K562 (cell line): ENCODE results near the gene CACNA1I. TPM values are rescaled to one million over a fixed set of nuclear protein-coding genes. Genes with fewer than 3 reads are reported as not detected.
A peak's percentile ranks its signal among the peaks of the same experiment; 100 is the strongest.

ENCODE experiments used
- ATAC-seq: fragments of 200-7000 bp; cut with Tn5 transposase; 3 replicates; pipeline ENCODE4 v1.9.1; 2020; ENCODE audit warnings: moderate library complexity
- BruUV-seq: library from RNA; stranded (reverse); fragments of 400-500 nt; replicated peaks from 2 replicates; lab custom pipeline; 2021; lab: Mats Ljungman, UMichigan
- CTCF ChIA-PET: fragments of 300-600 bp; formaldehyde crosslinking; extraction: SDS; loops from one replicate; lab custom pipeline; 2021; ENCODE audit warnings: low intra/inter-chr PET ratio; lab: Yijun Ruan, JAX
- POLR2A ChIA-PET: fragments of 300-600, 350-650 bp; sonication (Branson Sonifier 250); formaldehyde crosslinking; extraction: SDS; loops from one replicate; lab custom pipeline; 2021; ENCODE audit warnings: antibody characterized with exemption, inconsistent platforms; lab: Yijun Ruan, JAX
- DNase-seq, 4 experiments: peaks; one replicate each; pipeline versions ENCODE4 v3.0.0 to v3.0.0-alpha.2; 2011 to 2018; ENCODE audit warnings: low spot score in 3 of 4, mixed read lengths in 3 of 4; ENCODE audit errors: extremely low read depth in 1 of 4
- FAIRE-seq: peaks from 2 replicates; lab custom pipeline; 2011; peaks lifted over from hg19 to GRCh38; lab: Jason Lieb, UNC
- H2AFZ ChIP-seq: 2 replicates; pipeline ENCODE4 v1.6.0; 2011; ENCODE audit warnings: low read depth, low read length, control low read depth, inconsistent platforms
- H3K27ac ChIP-seq: fragments of 200-600 bp; 3 replicates; pipeline ENCODE4 v1.8.0; 2011; ENCODE audit warnings: low read depth, mild to moderate bottlenecking, control low read depth, inconsistent platforms, low read length, moderate library complexity, mixed read lengths; ENCODE audit errors: extremely low read depth
- H3K27me3 ChIP-seq, 2 experiments: fragments of 300-600 bp in 1 of 2; 2 replicates in 1 of 2; 3 replicates in 1 of 2; pipeline versions ENCODE4 v1.6.0 to v1.8.0; 2011; ENCODE audit warnings: inconsistent platforms in 2 of 2, low read length in 2 of 2, mild to moderate bottlenecking in 1 of 2, mixed read lengths in 1 of 2, moderate library complexity in 1 of 2; ENCODE audit not compliant: control insufficient read depth in 2 of 2, insufficient read depth in 2 of 2
- H3K36me3 ChIP-seq: fragments of 300-600 bp; 3 replicates; pipeline ENCODE4 v1.8.0; 2011; ENCODE audit warnings: mild to moderate bottlenecking, low read length, inconsistent platforms; ENCODE audit not compliant: control insufficient read depth, insufficient read depth
- H3K4me1 ChIP-seq, 2 experiments: fragments of 200-600 bp in 1 of 2; replicated peaks in 1 of 2; 2 replicates in 1 of 2; 3 replicates in 1 of 2; pipeline versions ENCODE4 v1.5.1 to v1.8.0; 2011; ENCODE audit warnings: inconsistent platforms in 2 of 2, low read length in 2 of 2, mild to moderate bottlenecking in 1 of 2, mixed read lengths in 1 of 2, moderate library complexity in 1 of 2; ENCODE audit not compliant: control insufficient read depth in 2 of 2, insufficient read depth in 2 of 2
- H3K4me2 ChIP-seq: 2 replicates; pipeline ENCODE4 v1.6.1; 2011; ENCODE audit warnings: low read length, control low read depth, inconsistent platforms, mixed read lengths; ENCODE audit not compliant: insufficient read depth
- H3K4me3 ChIP-seq: fragments of 200-600 bp; sonication (generic), shearing (Covaris generic); 2 replicates; pipeline ENCODE4 v1.5.1; 2016; ENCODE audit warnings: control low read depth, inconsistent platforms
- H3K79me2 ChIP-seq: fragments of 200-600 bp; 3 replicates; pipeline ENCODE4 v1.8.0; 2011; ENCODE audit warnings: low read length, inconsistent platforms; ENCODE audit not compliant: control insufficient read depth, insufficient read depth
- H3K9ac ChIP-seq, 2 experiments: 2 replicates each; pipeline versions ENCODE4 v1.6.0 to v1.6.1; 2011; ENCODE audit warnings: low read depth in 2 of 2, low read length in 2 of 2, control low read depth in 1 of 2, inconsistent platforms in 1 of 2, mild to moderate bottlenecking in 1 of 2, mixed read lengths in 1 of 2; ENCODE audit not compliant: insufficient read depth in 1 of 2
- H3K9me1 ChIP-seq: one replicate; pipeline ENCODE4 v1.6.0; 2011; ENCODE audit warnings: inconsistent platforms, mild to moderate bottlenecking, low read length, moderate library complexity; ENCODE audit not compliant: control insufficient read depth, insufficient read depth
- H3K9me3 ChIP-seq: replicated peaks from 2 replicates; pipeline ENCODE4 v1.5.1; 2011; ENCODE audit warnings: low read depth, low read length, inconsistent platforms; ENCODE audit not compliant: control insufficient read depth, insufficient read depth
- H4K20me1 ChIP-seq: replicated peaks from 2 replicates; pipeline ENCODE4 v1.6.1; 2011; ENCODE audit warnings: low read length, inconsistent platforms, mixed read lengths; ENCODE audit not compliant: control insufficient read depth, insufficient read depth
- CC2D1A ChIP-seq: fragments of 450-650 bp; IDR thresholded peaks from 2 replicates; pipeline ENCODE4 v1.6.1; 2017; ENCODE audit warnings: mild to moderate bottlenecking
- E2F8 ChIP-seq: fragments of 450-650 bp; IDR thresholded peaks from 2 replicates; pipeline ENCODE4 v1.7.1; 2018; ENCODE audit warnings: mild to moderate bottlenecking, low read depth; ENCODE audit not compliant: partially characterized antibody
- NFE2L1 ChIP-seq: fragments of 450-650 bp; IDR thresholded peaks from 2 replicates; pipeline ENCODE4 v1.6.1; 2016; ENCODE audit warnings: missing genetic modification characterization, low read depth, mild to moderate bottlenecking, missing compliant biosample characterization, moderate library complexity, borderline replicate concordance
- REST ChIP-seq, 2 experiments: fragments of 450-650 bp; formaldehyde crosslinking in 1 of 2; IDR thresholded peaks; 2 replicates each; pipeline versions ENCODE4 v1.4.0 to v1.6.1; 2014 to 2020; ENCODE audit warnings: mild to moderate bottlenecking in 2 of 2, borderline replicate concordance in 1 of 2, low read depth in 1 of 2
- ZFP36 ChIP-seq: fragments of 150-350 bp; IDR thresholded peaks from 2 replicates; pipeline ENCODE4 v1.6.1; 2018; ENCODE audit warnings: low read length, low read depth; ENCODE audit not compliant: partially characterized antibody
- ZNF347 ChIP-seq: fragments of 450-650 bp; formaldehyde crosslinking; IDR thresholded peaks from 2 replicates; pipeline ENCODE4 v1.4.0; 2020; ENCODE audit warnings: low read depth, mild to moderate bottlenecking, moderate library complexity
- ZNF717 ChIP-seq: fragments of 250-450 bp; sonication (Bioruptor Pico); IDR thresholded peaks from 2 replicates; pipeline ENCODE4 v1.5.0; 2021
- WGBS: fragments of 100-300 bp; shearing (Covaris generic); methylation state at CpG from one replicate; pipeline ENCODE4 v1.1.6; 2016; ENCODE audit warnings: low coverage, mixed read lengths; ENCODE audit not compliant: insufficient coverage; ENCODE audit errors: missing lambda C conversion rate; 5-methylcytosine and 5-hydroxymethylcytosine counted together
- in situ Hi-C: fragments of 300-500 bp; cut with MboI; formaldehyde crosslinking; loops from 4 replicates; pipeline ENCODE4 v1.15.0; 2018; ENCODE audit warnings: inconsistent platforms, mixed read lengths
- intact Hi-C: fragments of 100-400 bp; cut with micrococcal nuclease; formaldehyde crosslinking; loops from 2 replicates; pipeline ENCODE4 v1.14.2; 2022
- polyA plus RNA-seq, 8 experiments: library from polyadenylated mRNA; depleted of rRNA in 4 of 8; stranded (reverse) in 5 of 8; unstranded in 3 of 8; fragments of >200 nt; fragmentation: Nextera tagmentation in 2 of 8; fragmentation: Illumina TruSeq in 1 of 8; extraction: Ambion mirVana in 2 of 8; extraction: Trizol in 1 of 8; gene quantifications; 2 replicates each; pipeline versions ENCODE4 v1.2.1 to v1.2.3, GENCODE V29; 2011 to 2014; ENCODE audit warnings: inconsistent platforms in 1 of 8, missing spikeins in 1 of 8
- total RNA-seq, 7 experiments: library from RNA; depleted of rRNA in 6 of 7; stranded (reverse); fragments of >200 nt in 6 of 7; fragmentation: Illumina TruSeq in 2 of 7; extraction: Trizol in 2 of 7; gene quantifications; 2 replicates each; pipeline versions ENCODE4 v1.2.1 to v1.2.3, GENCODE V29; 2011 to 2021; ENCODE audit warnings: low replicate concordance in 1 of 7

The CACNA1I gene
- total and polyA plus RNA-seq, 9 of the 15 experiments (the other 6 are each of a cell fraction or from before 2014, with no cell fraction given): 0.01 to 0.79 (median 0.32) TPM; not detected in 1

- no peak overlapping the region for H2AFZ ChIP-seq
- ChIA-PET CTCF (no interaction called here), POLR2A (interaction anchor here (1.3 kb wide), 1 partner anchor 18 kb away, joined by 4 read pairs; no protein-coding TSS in a partner anchor)
- TF ChIP-seq NFE2L1 (tag): no peak
- no peak for TF ChIP-seq ZFP36
- TF ChIP-seq E2F8: no peak
- TF ChIP-seq REST (IDR thresholded peaks at IDR 0.05; ENCODE audit: borderline replicate concordance): no peak
- no peak for TF ChIP-seq REST (CRISPR knock-in tag; IDR thresholded peaks at IDR 0.05; ENCODE audit: low read depth)
- no peak for TF ChIP-seq CC2D1A
- no peak for TF ChIP-seq ZNF347 (CRISPR knock-in tag)
- TF ChIP-seq ZNF717 (CRISPR knock-in tag): no peak
- no peaks in the 10 kb centered on the region for H3K27me3 ChIP-seq
- no peak for ATAC-seq
- H3K9me3 ChIP-seq: no peaks in the 10 kb centered on the region
- no peak overlapping the region for H3K4me2 ChIP-seq
- no peak for DNase-seq
- H3K9ac ChIP-seq: peak overlapping the region in 1 of 2 experiments; percentile 35; a peak in 1 of 4 replicates
- no peak overlapping the region for H3K27ac ChIP-seq
- intact Hi-C loops: no loop called here
- in situ Hi-C loops: no loop called here
- no peaks in the 10 kb centered on the region for H3K79me2 ChIP-seq
- no TSS peak for BruUV-seq
- H4K20me1 ChIP-seq: no peaks in the 10 kb centered on the region
- H3K9me1 ChIP-seq: no peaks in the 10 kb centered on the region
- no peak overlapping the region for H3K4me3 ChIP-seq
- WGBS: 64% methylated on average over 3 of the region's 3 CpGs
- H3K36me3 ChIP-seq: no peaks in the 10 kb centered on the region
- peaks cover 14 to 40% of the 10 kb centered on the region in 2 experiments; a peak in 4 of 5 replicates for H3K4me1 ChIP-seq
- FAIRE-seq: no peak
Measured at GRCh38 chr22:39653787-39654077, 83.2 kb downstream of the CACNA1I start.
